Activated naive CD8-positive, alpha-beta T cell treated with anti-CD3 and anti-CD28 coated beads, Interleukin-2, amount 50 U/mL, for 24 hours (primary cell): ENCODE measurements around the gene ALDOC.

ENCODE experiments used
- ATAC-seq: fragments of 150-1000 bp; cut with Tn5 transposase; one replicate; pipeline ENCODE4 v1.10.0; 2021
- DNase-seq: peaks from one replicate; pipeline ENCODE4 v3.0.0; 2021
- H3K27ac Mint-ChIP-seq: one replicate; pipeline ENCODE4 v1.8.0; 2021; ENCODE audit warnings: mild to moderate bottlenecking, mixed read lengths
- H3K27me3 Mint-ChIP-seq: one replicate; pipeline ENCODE4 v1.8.0; 2021; ENCODE audit warnings: mixed read lengths
- H3K36me3 Mint-ChIP-seq: one replicate; pipeline ENCODE4 v1.8.0; 2021; ENCODE audit warnings: low read depth, mixed read lengths
- H3K4me1 Mint-ChIP-seq: one replicate; pipeline ENCODE4 v1.8.0; 2021; ENCODE audit warnings: mixed read lengths
- H3K4me3 Mint-ChIP-seq: one replicate; pipeline ENCODE4 v1.8.0; 2021; ENCODE audit warnings: mild to moderate bottlenecking, moderate library complexity, mixed read lengths
- H3K9me3 Mint-ChIP-seq: one replicate; pipeline ENCODE4 v1.8.0; 2021; ENCODE audit warnings: mixed read lengths

The ALDOC gene

DNA sequence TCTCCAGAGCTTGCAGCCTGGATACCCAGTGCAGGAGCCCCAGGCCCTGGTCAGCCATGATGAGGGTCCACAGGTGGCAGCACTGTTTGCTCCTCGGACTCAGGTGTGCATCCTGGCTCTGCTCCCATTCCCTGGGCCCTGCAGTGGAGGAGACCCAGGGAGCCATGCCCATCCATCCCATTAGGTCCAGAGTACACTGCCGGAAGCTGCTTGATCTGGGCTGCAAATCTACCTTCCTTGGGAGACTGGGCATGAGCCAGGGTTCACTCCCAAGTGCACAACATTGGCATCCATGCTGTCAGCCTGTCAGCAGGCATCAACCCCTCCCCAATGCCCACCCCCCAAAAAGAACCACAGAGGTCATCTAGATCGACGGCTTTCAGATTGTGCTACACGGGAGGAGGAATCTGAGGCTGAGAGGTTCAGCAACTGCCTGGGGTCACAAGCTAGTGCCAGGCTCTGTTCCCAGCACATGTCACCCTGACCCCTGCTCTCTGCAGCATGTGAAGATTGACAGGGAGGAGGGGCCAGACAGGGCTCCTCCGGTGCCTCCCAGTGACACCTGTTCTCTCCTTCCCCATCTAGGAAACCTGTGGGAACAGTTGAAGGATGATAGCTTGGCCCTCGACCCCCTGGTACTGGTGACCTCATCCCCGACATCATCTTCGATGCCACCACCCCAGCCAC is 40.0 kb downstream of the ALDOC start:
- no peak for DNase-seq
- ATAC-seq = no peak
- H3K27me3 Mint-ChIP-seq = no peaks in the 10 kb centered on the region
- no peaks in the 10 kb centered on the region for H3K4me1 Mint-ChIP-seq
- no peak overlapping the region for H3K4me3 Mint-ChIP-seq
- no peaks in the 10 kb centered on the region for H3K9me3 Mint-ChIP-seq
- no peak overlapping the region for H3K27ac Mint-ChIP-seq
- H3K36me3 Mint-ChIP-seq = no peaks in the 10 kb centered on the region

DNA sequence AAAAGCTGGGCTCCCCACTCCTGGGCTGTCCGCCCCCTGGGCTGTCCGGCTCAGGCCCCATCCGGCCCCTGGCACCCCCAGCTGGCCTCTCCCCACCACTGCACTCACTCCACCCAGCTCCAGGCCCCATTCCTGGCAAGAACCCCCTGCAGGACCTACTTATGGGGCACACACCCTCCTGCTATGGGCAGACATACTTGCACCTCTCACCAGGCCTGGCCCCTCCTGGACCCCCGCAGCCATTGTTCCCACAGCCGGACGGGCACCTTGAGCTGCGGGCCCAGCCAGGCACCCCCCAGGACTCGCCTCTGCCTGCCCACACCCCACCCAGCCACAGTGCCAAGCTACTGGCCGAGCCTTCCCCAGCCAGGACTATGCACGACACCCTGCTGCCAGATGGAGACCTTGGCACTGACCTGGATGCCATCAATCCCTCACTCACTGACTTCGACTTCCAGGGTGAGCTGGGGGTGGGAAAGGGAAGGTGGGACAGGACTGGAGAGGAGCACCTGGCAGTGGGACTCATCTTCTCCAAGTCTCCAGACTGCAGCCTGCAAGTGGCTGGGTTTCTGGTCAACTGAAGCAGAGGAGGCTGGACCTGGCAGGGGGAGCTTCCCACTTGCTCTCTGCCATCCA is 41.8 kb downstream of the ALDOC start:
- Mint-ChIP-seq H3K27me3 (peaks cover 2% of the 10 kb centered on the region), H3K27ac (no peak overlapping the region), H3K4me1 (no peaks in the 10 kb centered on the region), H3K36me3 (no peaks in the 10 kb centered on the region), H3K4me3 (no peak overlapping the region), H3K9me3 (no peaks in the 10 kb centered on the region)
- ATAC-seq (no peak), DNase-seq (no peak)

DNA sequence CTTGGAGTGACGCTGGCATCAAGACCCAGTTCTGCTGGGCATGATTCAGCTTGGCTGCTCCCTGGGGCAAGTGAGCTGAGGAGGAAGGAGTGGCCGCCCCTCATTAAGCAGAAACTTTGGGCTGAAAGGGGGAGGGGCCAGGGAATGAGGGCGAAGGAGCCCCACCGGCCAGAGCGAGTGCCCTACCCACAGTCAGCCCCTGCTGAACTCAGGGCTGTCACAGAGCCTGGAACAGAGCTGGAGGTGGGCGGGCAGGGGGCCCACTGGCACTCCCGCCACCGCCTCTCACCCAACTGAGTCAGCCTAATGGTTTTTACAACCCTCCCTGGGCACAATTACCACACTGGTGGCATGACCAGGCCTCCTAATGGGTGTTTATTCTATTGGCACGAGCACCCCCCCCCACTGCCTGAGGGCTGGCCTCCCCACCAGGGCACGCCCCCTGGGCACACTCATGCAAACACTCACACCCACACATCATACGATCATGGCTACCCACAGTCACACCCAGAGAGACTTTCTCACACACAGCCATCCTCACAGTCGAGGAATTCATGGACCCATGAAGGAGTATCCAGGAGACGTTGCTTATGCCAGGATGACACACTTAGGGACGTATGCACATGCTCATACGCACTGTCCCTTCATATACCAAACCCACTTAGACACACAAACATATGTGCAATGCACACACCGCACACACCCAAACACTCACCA is 43.4 kb downstream of the ALDOC start:
- DNase-seq = no peak
- Mint-ChIP-seq H3K4me1 (no peaks in the 10 kb centered on the region), H3K9me3 (no peaks in the 10 kb centered on the region), H3K27me3 (peaks cover 2% of the 10 kb centered on the region), H3K4me3 (no peak overlapping the region), H3K36me3 (no peaks in the 10 kb centered on the region), H3K27ac (no peak overlapping the region)
- ATAC-seq = no peak

DNA sequence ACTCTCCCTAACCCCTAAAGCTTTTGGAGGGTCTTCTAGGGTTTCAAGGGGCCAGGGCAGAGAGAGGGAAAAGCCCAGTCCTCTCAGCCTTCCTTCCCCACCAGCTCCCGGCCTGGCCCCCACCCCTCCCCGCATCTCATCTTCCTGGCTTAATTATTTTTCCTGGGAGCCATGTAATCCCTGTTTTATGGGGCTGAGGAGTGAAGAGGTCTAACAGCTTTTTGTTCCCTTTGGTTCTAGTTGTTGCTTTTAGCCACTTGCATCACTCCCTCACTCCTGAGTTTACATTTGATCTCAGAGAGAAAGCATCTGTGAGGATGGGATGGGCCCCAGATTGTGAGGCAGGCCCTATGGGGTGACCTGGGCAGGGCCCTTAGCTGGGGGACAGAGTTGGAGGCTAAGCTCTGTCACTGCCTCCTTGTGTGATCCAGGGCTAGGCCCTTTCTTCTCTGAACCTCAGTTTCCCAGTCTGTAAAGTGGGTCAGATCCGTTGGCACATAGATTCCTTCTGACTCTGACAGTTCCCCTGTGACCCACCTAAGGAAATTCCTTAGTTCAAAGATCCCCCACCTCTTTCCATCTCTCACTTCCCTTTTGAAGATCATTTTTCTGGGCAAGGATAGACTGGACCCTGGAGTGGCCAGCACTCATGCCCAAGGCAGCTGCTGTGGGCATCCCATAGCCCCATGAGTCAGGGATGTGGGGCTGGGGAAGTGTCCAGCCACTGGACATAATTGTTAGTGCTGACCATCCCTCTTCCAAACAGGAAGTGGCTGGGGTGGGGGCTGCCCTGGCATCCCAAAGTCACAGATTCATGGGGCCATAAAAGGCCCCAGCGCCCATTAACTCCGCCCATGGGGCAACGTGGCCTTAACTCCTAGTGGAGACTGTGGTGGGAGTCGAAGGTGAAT is 44.4 kb downstream of the ALDOC start:
- Mint-ChIP-seq H3K4me1 (no peaks in the 10 kb centered on the region), H3K27ac (no peak overlapping the region), H3K9me3 (no peaks in the 10 kb centered on the region), H3K4me3 (no peak overlapping the region), H3K27me3 (peaks cover 2% of the 10 kb centered on the region), H3K36me3 (no peaks in the 10 kb centered on the region)
- DNase-seq (no peak), ATAC-seq (no peak)

DNA sequence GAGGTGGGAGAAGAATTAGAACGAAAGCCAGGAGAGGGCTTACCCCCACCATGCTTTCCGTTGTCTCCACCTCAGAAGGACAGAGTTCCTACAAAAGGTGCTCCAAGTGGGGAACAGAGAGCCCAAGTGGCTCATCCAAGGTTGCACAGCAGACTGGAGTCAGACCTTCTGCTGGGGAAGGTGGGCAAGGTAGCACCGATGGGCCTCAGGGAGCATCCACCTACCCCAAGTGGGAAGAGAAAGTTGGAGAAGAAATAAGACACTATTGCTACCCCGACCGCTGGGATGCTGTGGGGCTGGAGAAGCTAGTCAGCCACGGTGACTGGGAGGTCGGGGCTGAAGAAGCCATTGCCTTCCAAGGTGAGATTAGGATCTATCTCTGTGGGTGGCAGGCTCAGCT is 45.8 kb downstream of the ALDOC start:
- Mint-ChIP-seq H3K36me3 (no peaks in the 10 kb centered on the region), H3K9me3 (no peaks in the 10 kb centered on the region), H3K4me3 (no peak overlapping the region), H3K27ac (no peak overlapping the region), H3K4me1 (no peaks in the 10 kb centered on the region), H3K27me3 (peaks cover 2% of the 10 kb centered on the region)
- DNase-seq (no peak), ATAC-seq (no peak)

DNA sequence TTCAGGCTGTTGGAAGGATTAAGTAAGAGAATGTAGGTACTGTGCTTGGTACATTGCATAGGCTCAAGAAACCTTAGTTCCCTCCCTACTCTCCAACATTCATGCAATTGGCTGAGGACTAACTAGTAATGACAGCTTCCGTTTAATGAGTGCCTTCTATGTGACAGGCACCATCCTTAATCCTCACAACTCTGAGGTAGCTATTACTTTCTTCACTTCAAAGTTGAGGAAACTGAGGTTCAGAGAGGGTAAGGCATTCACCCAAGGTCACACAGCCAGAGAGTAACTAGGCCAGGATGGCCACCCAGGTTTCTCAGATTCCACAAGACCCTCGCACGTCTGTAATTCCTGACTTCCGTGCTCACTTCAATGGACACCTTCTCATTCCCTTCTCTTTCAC is 46.4 kb downstream of the ALDOC start:
- H3K36me3 Mint-ChIP-seq = no peaks in the 10 kb centered on the region
- H3K27ac Mint-ChIP-seq = no peak overlapping the region
- no peaks in the 10 kb centered on the region for H3K9me3 Mint-ChIP-seq
- H3K4me1 Mint-ChIP-seq = no peaks in the 10 kb centered on the region
- H3K4me3 Mint-ChIP-seq = no peak overlapping the region
- H3K27me3 Mint-ChIP-seq = peaks cover 2% of the 10 kb centered on the region
- DNase-seq (no peak), ATAC-seq (no peak)

DNA sequence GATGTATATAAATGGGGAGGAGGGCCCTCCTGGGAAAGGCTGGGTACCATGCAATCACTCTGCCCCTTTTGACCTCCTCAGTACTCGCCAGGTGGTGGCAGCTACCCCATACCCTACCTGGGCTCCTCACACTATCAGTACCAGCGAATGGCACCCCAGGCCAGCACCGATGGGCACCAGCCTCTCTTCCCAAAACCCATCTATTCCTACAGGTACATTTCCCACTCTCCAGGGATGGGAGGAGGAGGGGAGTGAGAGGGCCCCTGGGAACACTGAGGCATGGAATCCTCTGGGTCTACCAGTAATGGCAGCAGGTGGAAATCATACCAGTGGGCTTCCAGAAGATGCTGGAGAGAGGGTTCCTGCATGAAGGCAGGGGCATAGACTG is 47.7 kb downstream of the ALDOC start:
- ATAC-seq (no peak), DNase-seq (no peak)
- Mint-ChIP-seq H3K27ac (no peak overlapping the region), H3K4me3 (no peak overlapping the region), H3K4me1 (no peaks in the 10 kb centered on the region), H3K27me3 (peaks cover 2% of the 10 kb centered on the region), H3K36me3 (no peaks in the 10 kb centered on the region), H3K9me3 (no peaks in the 10 kb centered on the region)

DNA sequence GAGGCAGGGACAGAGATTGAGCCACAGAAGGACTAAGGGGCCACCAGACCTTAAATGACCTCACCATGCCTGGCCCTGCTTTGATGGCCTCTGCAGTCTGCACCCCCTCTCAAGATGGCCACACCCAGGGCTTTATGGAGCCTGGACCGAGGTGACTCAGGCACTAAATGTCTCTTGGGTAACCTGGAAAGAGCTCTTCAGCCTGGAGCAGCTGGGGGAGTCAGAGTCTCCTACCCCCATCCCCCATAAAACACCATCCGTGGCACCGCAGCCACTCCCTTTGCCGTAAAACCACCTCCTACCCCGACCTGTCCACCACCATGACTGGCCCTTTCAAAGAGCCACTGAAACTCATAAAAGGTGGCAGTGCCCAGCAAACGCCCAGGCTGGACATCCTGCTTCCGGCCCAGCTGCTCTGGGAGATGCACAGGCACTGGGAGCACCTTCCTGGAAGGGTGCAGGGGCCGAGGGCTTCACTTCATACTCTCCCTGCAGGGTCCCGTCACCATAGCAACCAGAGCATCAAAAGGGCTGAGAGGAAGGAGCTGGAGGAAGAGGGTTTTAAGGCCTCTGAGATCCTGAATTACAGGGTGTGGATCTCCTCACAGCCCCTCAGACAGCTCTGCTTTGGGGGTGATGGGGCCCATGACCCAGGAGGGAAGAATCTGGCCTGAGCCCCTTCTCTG is 48.2 kb downstream of the ALDOC start:
- ATAC-seq = no peak
- H3K4me1 Mint-ChIP-seq = no peaks in the 10 kb centered on the region
- no peak overlapping the region for H3K4me3 Mint-ChIP-seq
- H3K27me3 Mint-ChIP-seq = peaks cover 2% of the 10 kb centered on the region
- DNase-seq = no peak
- H3K36me3 Mint-ChIP-seq = no peaks in the 10 kb centered on the region
- no peak overlapping the region for H3K27ac Mint-ChIP-seq
- no peaks in the 10 kb centered on the region for H3K9me3 Mint-ChIP-seq

DNA sequence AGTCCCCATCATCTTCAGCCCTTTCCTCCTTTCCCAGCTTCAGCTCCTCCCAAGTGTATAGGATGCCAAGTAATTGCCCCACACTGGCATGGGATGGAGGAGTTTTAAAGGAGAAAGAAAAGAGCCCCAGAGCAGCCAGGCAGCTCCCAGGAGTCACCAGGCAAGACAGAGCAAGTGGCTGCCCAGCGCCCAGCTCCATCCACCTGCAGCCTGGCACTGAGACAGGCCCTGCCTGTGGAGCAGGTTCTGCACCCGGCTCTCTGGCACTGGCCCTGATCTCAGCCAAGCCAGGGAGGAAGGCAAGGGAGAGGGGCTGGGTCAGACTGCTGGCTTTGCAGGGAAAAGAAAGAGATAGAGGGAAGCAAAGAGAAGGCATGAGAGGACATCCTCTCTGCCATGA is 48.8 kb downstream of the ALDOC start:
- Mint-ChIP-seq H3K9me3 (no peaks in the 10 kb centered on the region), H3K27me3 (peaks cover 2% of the 10 kb centered on the region), H3K4me3 (no peak overlapping the region), H3K4me1 (no peaks in the 10 kb centered on the region), H3K36me3 (no peaks in the 10 kb centered on the region), H3K27ac (no peak overlapping the region)
- DNase-seq (no peak), ATAC-seq (no peak)

DNA sequence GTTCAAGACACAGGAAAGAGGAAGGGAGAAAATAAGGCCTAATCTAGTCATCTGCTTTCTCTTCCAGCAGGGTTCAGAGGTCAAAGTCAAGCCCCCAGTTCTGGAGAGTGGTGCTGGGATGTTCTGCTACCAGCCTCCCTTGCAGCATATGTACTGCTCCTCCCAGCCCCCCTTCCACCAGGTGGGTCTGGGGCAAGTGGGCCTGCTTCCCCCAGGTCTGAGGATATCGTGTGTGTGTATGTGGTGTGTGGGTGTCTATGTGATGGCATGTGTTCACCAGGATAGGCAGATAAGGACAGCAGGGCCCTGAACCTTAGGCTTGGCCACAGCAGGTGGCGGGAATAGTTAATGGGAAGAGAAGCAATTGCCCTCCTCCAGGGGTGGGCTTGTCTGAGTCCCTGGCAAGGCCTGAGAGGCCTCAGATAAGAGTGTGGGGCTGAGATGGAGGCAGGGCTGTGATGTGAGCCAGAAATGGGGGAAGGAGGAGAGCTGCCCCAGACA is 49.5 kb downstream of the ALDOC start:
- Mint-ChIP-seq H3K27me3 (peaks cover 2% of the 10 kb centered on the region), H3K27ac (no peak overlapping the region), H3K36me3 (no peaks in the 10 kb centered on the region), H3K4me1 (no peaks in the 10 kb centered on the region), H3K4me3 (no peak overlapping the region), H3K9me3 (no peaks in the 10 kb centered on the region)
- ATAC-seq (no peak), DNase-seq (no peak)

DNA sequence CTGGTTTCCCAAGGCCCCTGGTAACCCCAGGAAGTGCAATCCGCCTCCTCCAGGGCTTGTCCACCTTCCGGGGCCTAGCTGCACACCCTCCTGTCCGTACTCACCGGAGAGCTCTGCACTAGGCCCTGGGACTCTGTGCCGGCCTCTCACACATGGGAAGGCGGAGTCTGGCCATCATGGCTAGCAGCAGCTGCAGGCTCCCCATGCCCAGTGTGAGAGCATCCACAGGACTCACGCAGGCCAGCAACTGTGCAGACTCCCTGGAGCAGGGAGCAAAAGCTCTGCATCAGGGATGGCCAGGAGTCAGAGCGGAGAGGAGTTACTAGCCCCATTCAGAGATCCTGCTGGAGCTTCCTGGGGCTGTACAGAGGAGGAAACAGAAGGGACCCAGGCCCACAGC is 50.3 kb downstream of the ALDOC start:
- H3K9me3 Mint-ChIP-seq = no peaks in the 10 kb centered on the region
- ATAC-seq = no peak
- no peak for DNase-seq
- H3K27me3 Mint-ChIP-seq = no peaks in the 10 kb centered on the region
- no peak overlapping the region for H3K4me3 Mint-ChIP-seq
- no peak overlapping the region for H3K27ac Mint-ChIP-seq
- H3K36me3 Mint-ChIP-seq = no peaks in the 10 kb centered on the region
- no peaks in the 10 kb centered on the region for H3K4me1 Mint-ChIP-seq

DNA sequence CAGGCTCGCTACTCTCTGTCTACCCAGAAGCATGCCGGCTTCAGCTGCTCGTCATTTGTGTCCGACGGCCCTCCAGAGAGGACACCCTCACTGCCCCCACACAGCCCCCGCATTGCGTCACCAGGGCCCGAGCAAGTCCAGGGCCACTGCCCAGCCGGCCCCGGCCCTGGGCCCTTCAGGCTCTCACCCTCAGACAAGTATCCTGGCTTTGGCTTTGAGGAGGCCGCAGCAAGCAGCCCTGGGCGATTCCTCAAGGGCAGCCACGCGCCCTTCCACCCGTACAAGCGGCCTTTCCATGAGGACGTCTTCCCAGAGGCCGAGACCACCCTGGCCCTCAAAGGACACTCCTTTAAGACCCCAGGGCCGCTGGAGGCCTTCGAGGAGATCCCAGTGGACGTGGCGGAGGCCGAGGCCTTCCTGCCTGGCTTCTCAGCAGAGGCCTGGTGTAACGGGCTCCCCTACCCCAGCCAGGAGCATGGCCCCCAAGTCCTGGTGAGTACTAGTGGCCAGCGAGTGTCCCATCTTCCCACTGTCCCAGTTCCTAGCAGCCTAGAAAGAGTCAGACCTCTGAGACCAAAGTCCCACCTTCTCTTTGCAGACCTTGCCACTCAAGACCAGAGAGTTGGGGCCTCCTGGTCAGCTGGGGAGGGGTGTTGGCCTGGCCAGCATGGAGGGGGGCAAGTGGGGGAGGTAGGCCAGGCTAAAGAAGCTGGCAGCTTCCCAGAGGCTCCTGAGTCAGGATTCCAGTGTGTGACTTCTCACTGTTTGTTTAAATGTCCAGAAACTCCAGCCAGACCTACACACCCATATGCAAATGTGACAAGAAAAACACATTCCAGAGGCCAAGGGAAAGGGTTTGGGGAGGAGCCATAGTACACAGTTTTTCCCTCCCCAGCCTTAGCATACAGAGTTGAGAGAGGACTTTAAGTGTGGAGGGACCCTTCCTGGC is 51.9 kb downstream of the ALDOC start:
- DNase-seq (no peak), ATAC-seq (no peak)
- H3K36me3 Mint-ChIP-seq = no peaks in the 10 kb centered on the region
- H3K27ac Mint-ChIP-seq = no peak overlapping the region
- H3K4me1 Mint-ChIP-seq = no peaks in the 10 kb centered on the region
- no peak overlapping the region for H3K4me3 Mint-ChIP-seq
- no peaks in the 10 kb centered on the region for H3K9me3 Mint-ChIP-seq
- H3K27me3 Mint-ChIP-seq = no peaks in the 10 kb centered on the region

DNA sequence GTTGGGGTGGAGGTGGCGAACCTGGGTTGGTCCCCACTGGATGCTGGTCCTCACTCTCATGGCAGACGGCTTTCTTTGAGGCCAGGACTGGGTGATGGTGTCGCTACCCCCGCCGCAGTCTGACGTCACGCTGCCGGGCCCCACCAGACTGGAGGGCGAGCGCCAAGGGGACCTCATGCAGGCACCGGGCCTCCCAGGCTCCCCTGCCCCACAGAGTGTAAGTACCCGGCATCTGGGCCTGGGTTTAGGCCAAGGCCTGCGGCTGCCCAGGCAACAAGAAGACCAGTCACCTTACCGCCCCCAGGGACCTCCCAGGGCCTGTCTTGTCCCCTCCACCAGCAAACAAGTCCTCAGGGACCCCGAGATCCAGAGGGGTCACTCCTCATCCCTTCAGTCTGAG is 52.8 kb downstream of the ALDOC start:
- H3K4me3 Mint-ChIP-seq = no peak overlapping the region
- H3K27ac Mint-ChIP-seq = no peak overlapping the region
- no peak for ATAC-seq

More for the DNA sequence above, 52.8 kb downstream of the ALDOC start:
- Mint-ChIP-seq H3K36me3 (no peaks in the 10 kb centered on the region), H3K27me3 (peaks cover 2% of the 10 kb centered on the region), H3K4me1 (no peaks in the 10 kb centered on the region), H3K9me3 (no peaks in the 10 kb centered on the region)
- no peak for DNase-seq
